GM10248 (cell line): Measurements from ENCODE around the gene SPPL2B.

ENCODE experiments used
- CTCF ChIA-PET: fragments of 300-600 bp; sonication (Branson Sonifier 250); formaldehyde crosslinking; extraction: SDS; loops from one replicate; lab custom pipeline; 2021; ENCODE audit warnings: antibody characterized with exemption; lab: Yijun Ruan, JAX
- POLR2A ChIA-PET: fragments of 350-650 bp; sonication (Branson Sonifier 250); formaldehyde crosslinking; extraction: SDS; loops from one replicate; lab custom pipeline; 2020; ENCODE audit warnings: antibody characterized with exemption; lab: Yijun Ruan, JAX
- DNase-seq: peaks from one replicate; pipeline ENCODE4 v3.0.0; 2012; ENCODE audit errors: extremely low spot score
- TF ChIP-seq, protein P1 (sequence below): IDR thresholded peaks from 2 replicates; pipeline ENCODE4 v1.5.1; 2012; ENCODE audit warnings: mild to moderate bottlenecking, low read depth; ENCODE audit errors: extremely low read depth, missing control alignments, control extremely low read depth

The SPPL2B gene

DNA sequence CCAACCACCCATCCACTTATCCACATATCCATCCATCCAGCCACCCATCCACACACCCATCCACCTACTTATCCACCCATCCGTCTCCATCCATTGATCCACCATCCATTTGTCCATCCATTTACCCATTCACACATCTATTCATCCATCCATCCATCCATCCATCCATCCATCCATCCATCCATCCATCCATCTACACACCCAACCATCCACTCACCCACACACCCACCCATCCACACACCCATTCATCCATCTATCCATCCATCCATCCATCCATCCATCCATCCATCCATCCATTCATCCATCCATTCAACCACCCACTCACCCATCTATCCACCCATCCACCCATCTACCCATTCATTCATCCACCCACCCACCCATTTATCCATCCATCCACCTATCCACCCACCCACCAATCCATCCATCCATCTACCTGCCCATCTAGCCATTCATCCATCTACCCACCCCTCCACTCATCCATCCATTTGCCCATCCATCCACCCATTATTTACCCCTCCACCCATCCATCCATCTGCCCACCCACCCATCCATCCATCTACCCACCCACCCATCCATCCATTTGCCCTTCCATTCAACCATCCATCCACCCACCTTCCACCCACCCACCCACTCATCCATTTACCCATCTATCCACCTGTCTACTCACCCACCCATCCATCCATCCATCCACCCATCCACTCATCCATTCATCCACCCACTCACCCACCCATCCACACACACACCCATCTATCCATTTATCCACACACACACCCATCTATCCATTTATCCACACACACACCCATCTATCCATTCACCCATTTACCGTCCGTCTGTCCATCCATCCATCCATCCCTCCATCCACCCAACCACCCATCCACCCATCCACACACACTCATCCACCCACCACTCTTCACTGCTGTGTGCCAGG lies 29.1 kb downstream of the SPPL2B start:
- TF ChIP-seq, protein P1, sequence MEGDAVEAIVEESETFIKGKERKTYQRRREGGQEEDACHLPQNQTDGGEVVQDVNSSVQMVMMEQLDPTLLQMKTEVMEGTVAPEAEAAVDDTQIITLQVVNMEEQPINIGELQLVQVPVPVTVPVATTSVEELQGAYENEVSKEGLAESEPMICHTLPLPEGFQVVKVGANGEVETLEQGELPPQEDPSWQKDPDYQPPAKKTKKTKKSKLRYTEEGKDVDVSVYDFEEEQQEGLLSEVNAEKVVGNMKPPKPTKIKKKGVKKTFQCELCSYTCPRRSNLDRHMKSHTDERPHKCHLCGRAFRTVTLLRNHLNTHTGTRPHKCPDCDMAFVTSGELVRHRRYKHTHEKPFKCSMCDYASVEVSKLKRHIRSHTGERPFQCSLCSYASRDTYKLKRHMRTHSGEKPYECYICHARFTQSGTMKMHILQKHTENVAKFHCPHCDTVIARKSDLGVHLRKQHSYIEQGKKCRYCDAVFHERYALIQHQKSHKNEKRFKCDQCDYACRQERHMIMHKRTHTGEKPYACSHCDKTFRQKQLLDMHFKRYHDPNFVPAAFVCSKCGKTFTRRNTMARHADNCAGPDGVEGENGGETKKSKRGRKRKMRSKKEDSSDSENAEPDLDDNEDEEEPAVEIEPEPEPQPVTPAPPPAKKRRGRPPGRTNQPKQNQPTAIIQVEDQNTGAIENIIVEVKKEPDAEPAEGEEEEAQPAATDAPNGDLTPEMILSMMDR = no peak
- CTCF ChIA-PET = interaction anchor here (1.6 kb wide), 1 partner anchor 81 kb away, joined by 3 read pairs; no protein-coding TSS in a partner anchor
- POLR2A ChIA-PET = no interaction called here
- no peak for DNase-seq

DNA sequence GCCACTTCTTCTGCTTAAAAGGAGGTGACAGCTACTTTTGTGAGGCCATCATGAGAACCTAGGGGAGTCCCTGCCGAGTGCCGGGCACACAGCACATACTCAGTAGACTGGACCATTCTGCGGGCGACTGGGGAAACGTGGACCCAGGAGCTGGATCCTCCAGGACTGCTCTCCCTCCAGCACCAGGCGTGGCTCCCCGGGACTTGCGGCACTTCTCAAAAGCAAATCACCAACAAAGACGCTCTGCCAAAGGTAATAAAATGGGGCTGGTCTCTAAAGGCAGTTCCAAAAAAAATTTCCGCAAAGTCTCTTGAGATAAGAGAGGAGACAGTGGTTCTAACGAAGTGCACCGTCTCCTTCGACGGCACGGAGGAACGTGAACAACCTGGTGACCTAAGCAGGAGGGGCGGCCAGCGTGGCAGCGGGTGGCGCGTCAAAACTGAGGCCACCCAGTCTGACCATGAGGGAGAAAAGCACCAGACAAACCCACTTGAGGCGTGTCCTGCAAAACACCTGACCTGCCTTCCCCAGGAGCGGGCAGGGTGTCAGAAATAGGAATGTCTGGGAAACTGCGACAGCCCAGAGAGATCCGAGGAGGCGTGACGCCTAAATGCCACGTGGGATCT lies 30.2 kb downstream of the SPPL2B start:
- CTCF ChIA-PET = interaction anchor here (1.6 kb wide), 1 partner anchor 82 kb away, joined by 3 read pairs; no protein-coding TSS in a partner anchor
- TF ChIP-seq, protein P1 = no peak
- POLR2A ChIA-PET = no interaction called here
- no peak for DNase-seq

DNA sequence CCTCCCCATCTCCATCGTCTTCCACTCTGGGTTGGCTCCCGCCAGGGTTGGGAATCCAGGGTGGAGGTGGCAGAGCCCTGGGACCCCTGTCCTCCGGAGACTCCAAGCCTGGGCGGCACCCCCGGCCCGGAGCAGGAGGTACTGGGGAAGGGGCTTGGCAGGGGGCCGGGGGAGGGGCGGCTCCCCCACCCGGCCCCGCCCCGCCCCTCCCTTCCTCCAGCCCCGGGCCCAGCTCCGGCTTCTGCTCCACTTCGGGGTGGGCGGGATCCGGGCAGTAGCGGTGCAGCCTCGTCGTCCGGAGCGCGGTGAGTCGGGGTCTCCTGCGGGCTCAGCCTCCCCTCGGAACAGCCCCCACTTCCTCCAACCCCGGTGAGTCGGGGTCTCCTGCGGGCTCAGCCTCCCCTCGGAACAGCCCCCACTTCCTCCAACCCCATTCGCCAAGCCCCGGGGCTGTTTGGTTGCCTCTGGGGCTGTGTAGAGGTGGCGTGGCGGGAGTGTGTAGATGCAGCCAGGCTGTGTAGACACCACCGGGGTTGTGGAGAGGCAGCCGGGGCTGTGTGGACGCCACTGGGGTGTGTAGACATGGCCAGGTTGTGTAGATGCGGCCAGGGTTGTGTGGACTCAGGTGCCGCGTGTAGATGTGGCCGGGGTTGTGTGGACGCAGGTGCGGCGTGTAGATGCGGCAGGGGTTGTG lies 31.7 kb downstream of the SPPL2B start, which contains the start of gene TMPRSS9:
TSS of gene TMPRSS9 (plus strand) at position 274 of the 694 bp plus-strand sequence. CDS start 29,521 bp downstream, outside the sequence.
- TF ChIP-seq, protein P1 = no peak
- ChIA-PET CTCF (no interaction called here), POLR2A (interaction anchor here (0.6 kb wide), 1 partner anchor 63 kb away, joined by 3 read pairs; no protein-coding TSS in a partner anchor)
- no peak for DNase-seq

DNA sequence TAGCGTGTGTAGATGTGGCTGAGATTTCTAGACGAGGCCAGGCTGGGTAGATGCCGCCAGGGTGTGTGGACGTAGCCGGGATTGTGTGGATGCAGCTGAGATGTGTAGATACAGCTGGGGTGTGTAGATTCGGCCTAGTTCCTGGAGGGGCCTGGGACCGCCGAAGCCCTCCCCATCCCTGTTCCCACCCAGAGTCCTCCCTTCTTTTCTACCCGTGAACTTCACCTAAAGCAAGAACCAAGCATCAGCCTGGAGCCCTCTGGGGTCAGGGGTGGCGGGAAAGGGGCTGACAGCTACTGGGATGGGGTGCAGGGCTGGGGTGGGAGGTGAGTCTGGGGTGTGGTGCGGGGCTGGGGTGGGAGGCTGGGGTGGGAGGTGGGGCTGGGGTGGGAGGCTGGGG lies 32.3 kb downstream of the SPPL2B start:
- ChIA-PET POLR2A (no interaction called here), CTCF (no interaction called here)
- TF ChIP-seq, protein P1 = no peak
- no peak for DNase-seq

DNA sequence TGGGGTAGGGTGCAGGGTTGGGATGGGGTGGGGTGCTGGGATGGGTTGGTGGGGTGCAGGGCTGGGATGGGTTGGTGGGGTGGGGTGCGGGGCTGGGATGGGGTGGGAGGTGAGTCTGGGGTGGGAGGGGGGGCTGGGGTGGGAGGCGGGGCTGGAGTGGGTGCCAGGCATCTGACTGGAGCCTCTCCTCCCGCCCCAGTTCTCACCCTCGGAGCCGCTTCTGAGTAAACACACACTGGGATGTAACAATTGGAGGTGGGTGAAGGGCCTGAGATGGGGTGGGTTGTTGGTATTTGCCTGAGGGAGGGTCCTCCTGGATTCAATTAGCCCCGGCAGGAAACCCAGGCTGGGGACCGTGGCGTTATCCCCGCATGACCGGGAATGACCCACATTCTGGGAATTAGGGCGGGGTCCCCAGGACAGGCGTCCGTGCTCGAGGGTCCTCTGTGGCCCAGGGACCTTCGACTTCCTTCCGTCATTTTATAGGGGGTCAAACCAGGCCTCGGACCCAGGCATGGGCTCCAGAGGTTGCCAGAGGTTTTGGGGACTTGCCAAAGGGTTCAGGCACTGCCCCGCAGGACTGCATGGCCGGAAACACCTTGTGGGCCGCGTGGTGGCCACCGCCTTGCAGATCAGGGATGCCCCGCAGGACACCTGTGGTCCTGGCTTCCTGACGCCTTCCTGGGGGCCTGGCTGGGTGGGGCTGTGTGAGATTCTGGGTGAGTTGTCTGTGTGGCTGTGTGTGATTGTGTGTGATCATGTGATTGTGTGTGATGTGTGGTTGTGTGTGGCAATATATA lies 33.0 kb downstream of the SPPL2B start:
- TF ChIP-seq, protein P1 = no peak
- ChIA-PET POLR2A (no interaction called here), CTCF (no interaction called here)
- DNase-seq = no peak
